Inferior parietal cortex (tissue), 1 donor: Measurements from ENCODE around the gene OSBPL3.
A peak's percentile ranks its signal among the peaks of the same experiment; 100 is the strongest.

Source experiments
- DNase-seq: peaks from one replicate; pipeline ENCODE4 v3.0.0-alpha.2; 2016; ENCODE audit errors: extremely low spot score

The OSBPL3 gene

GRCh38 chr7:24896031-24896501 lies 83.9 kb downstream of the OSBPL3 start:
- no peak for DNase-seq

- no peak for DNase-seq
Measured at GRCh38 chr7:24894429-24895221, 85.4 kb downstream of the OSBPL3 start.

GRCh38 chr7:24891311-24891735 lies 88.7 kb downstream of the OSBPL3 start:
- DNase-seq, result no peak

GRCh38 chr7:24889611-24890010 lies 90.4 kb downstream of the OSBPL3 start:
- DNase-seq, result no peak

GRCh38 chr7:24888653-24889052 lies 91.3 kb downstream of the OSBPL3 start:
- DNase-seq, result no peak

GRCh38 chr7:24885716-24886115 lies 94.3 kb downstream of the OSBPL3 start:
- DNase-seq, result no peak

- no peak for DNase-seq
Measured at GRCh38 chr7:24885305-24885704, 94.7 kb downstream of the OSBPL3 start.

- no peak for DNase-seq
Measured at GRCh38 chr7:24884401-24884800, 95.6 kb downstream of the OSBPL3 start.

GRCh38 chr7:24883622-24884013 lies 96.4 kb downstream of the OSBPL3 start:
- no peak for DNase-seq

- DNase-seq, result no peak
Measured at GRCh38 chr7:24882989-24883621, 96.9 kb downstream of the OSBPL3 start.

GRCh38 chr7:24881623-24882022 lies 98.4 kb downstream of the OSBPL3 start:
- DNase-seq, result no peak

- no peak for DNase-seq
Measured at GRCh38 chr7:24880886-24881285, 99.1 kb downstream of the OSBPL3 start.

- no peak for DNase-seq
Measured at GRCh38 chr7:24879291-24879690, 100.7 kb downstream of the OSBPL3 start.

GRCh38 chr7:24877790-24878311 lies 102.1 kb downstream of the OSBPL3 start:
- DNase-seq, result peak; percentile 74

GRCh38 chr7:24874791-24875190 lies 105.2 kb downstream of the OSBPL3 start:
- no peak for DNase-seq

GRCh38 chr7:24873944-24874343 lies 106.0 kb downstream of the OSBPL3 start:
- DNase-seq, result no peak

- no peak for DNase-seq
Measured at GRCh38 chr7:24871770-24872169, 108.2 kb downstream of the OSBPL3 start.

GRCh38 chr7:24870766-24871165 lies 109.2 kb downstream of the OSBPL3 start:
- no peak for DNase-seq

- no peak for DNase-seq
Measured at GRCh38 chr7:24869572-24869971, 110.4 kb downstream of the OSBPL3 start.

- DNase-seq, result no peak
Measured at GRCh38 chr7:24868741-24869140, 111.2 kb downstream of the OSBPL3 start.

GRCh38 chr7:24866004-24866615 lies 113.9 kb downstream of the OSBPL3 start:
- DNase-seq, result no peak

GRCh38 chr7:24864214-24864817 lies 115.7 kb downstream of the OSBPL3 start:
- DNase-seq, result no peak
